Measurements from ENCODE around the gene FSTL1. TPM values are rescaled to one million over a fixed set of nuclear protein-coding genes. Genes with fewer than 3 reads are reported as not detected.

The FSTL1 gene
- total and polyA plus RNA-seq, 2 experiments from 2014 or later: 50.8 to 258 TPM

- TF ChIP-seq ZNF462 (CRISPR knock-in tag; IDR thresholded peaks at IDR 0.05) (no peak), EZH2 (IDR thresholded peaks at IDR 0.05; ENCODE audit: low read depth, unreplicated experiment) (no peak), POLR2AphosphoS5 (IDR thresholded peaks at IDR 0.05; ENCODE audit: low read depth) (no peak), JUNB (IDR thresholded peaks at IDR 0.05; ENCODE audit: unreplicated experiment) (no peak), EZH2phosphoT487 (IDR thresholded peaks at IDR 0.05; ENCODE audit: unreplicated experiment) (no peak), CREB1 (CRISPR knock-in tag; IDR thresholded peaks at IDR 0.05; ENCODE audit: low read depth) (no peak), ZNF331 (CRISPR knock-in tag; IDR thresholded peaks at IDR 0.05; ENCODE audit: low read depth) (no peak)
Measured at GRCh38 chr3:120404876-120405275, 45.9 kb downstream of the FSTL1 start (continued).

- no peak overlapping the region for H3K4me2 ChIP-seq
- peaks cover 89% of the 10 kb centered on the region for H3K36me3 Mint-ChIP-seq (ENCODE audit: low read depth)
- H3K9me3 Mint-ChIP-seq: no peaks in the 10 kb centered on the region; the same call in 2 of the 3 replicates
Measured at GRCh38 chr3:120402257-120402656, 48.5 kb downstream of the FSTL1 start.

More at GRCh38 chr3:120402257-120402656, 48.5 kb downstream of the FSTL1 start:
- no peaks in the 10 kb centered on the region for H3F3A ChIP-seq (replicated peaks; ENCODE audit: low read depth)
- TF ChIP-seq ETS1 (IDR thresholded peaks at IDR 0.05) (no peak), POLR2AphosphoS5 (IDR thresholded peaks at IDR 0.05; ENCODE audit: low read depth) (no peak), NANOG (IDR thresholded peaks at IDR 0.05; ENCODE audit: borderline replicate concordance) (no peak), EZH2 (IDR thresholded peaks at IDR 0.05; ENCODE audit: low read depth, unreplicated experiment) (no peak), ZNF331 (CRISPR knock-in tag; IDR thresholded peaks at IDR 0.05; ENCODE audit: low read depth) (no peak)
- ATAC-seq (no peak), DNase-seq (ENCODE audit: low spot score) (no peak)
- Mint-ChIP-seq H3K27ac (no peak overlapping the region), H3K4me3 (no peak overlapping the region), H3K4me1 (no peaks in the 10 kb centered on the region), H3K27me3 (ENCODE audit: insufficient read depth, low read depth, poor library complexity) (peaks cover 2% of the 10 kb centered on the region)
- no peak overlapping the region for H3K4me3 ChIP-seq
- H2AFZ ChIP-seq: no peak overlapping the region
- peaks cover 73% of the 10 kb centered on the region for H3K36me3 ChIP-seq (ENCODE audit: insufficient read depth)
- no peaks in the 10 kb centered on the region for H3K27me3 ChIP-seq (ENCODE audit: insufficient read depth)
- no peaks in the 10 kb centered on the region for H3K4me1 ChIP-seq (ENCODE audit: insufficient read depth)
- no peak overlapping the region for H3K27ac ChIP-seq (ENCODE audit: low read depth)
- H4K20me1 ChIP-seq (replicated peaks; ENCODE audit: insufficient read depth): no peaks in the 10 kb centered on the region
- no peaks in the 10 kb centered on the region for H3K79me2 ChIP-seq (replicated peaks; ENCODE audit: insufficient read depth)
- H3K9me2 ChIP-seq (ENCODE audit: insufficient read depth): no peaks in the 10 kb centered on the region

Measured in GM23338 (cell line).